GM18858 (cell line): ENCODE measurements around the gene PIGP.
"Not testable (repeated sequence)": the region's sequence is repeated elsewhere in the genome, so short reads cannot be mapped to it uniquely, and the experiment has no call there.

ENCODE experiments used
- ATAC-seq: cut with Tn5 transposase; IDR thresholded peaks from one replicate; pipeline ENCODE4 v1.9.1; 2021; ENCODE audit not compliant: unreplicated experiment

Gene PIGP

DNA sequence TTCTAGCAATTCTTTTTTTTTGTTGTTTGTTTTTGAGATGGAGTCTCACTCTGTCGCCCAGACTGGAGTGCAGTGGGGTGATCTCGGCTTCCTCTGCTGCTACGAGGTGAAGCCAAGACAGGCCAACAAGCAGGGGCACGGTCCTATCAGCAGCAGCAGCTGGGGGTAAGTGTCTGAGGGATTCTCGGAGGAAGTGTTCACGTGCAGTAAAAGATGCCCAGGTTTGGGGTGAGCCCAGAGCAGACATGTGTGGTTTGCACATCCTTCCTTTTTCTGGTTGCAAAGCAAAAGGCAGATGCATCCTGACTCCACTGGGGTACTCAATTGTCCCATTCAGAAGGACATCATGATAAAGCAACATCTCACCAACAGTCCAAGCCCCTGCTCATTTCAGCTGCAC, 27.7 kb downstream of the PIGP start:
- ATAC-seq = no peak

DNA sequence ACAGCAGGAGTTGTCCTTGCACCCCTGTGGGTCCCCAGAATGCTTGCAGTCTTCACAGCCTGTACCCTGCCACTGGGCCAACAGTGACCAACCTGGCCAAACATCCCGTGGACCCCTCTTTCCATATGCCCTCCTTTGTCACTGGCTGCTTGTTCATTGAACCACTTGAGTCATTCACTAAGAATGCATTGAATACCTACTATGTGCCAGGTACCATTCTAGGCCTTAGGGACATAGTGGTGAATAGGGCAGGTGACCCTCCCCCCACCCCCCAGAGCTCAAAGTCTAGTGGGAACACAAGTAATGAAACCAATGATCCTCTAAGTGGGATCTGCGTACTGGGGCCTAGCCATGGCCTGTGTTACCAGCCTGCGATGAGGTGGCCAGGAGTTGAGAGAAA, 28.2 kb downstream of the PIGP start:
- no peak for ATAC-seq

DNA sequence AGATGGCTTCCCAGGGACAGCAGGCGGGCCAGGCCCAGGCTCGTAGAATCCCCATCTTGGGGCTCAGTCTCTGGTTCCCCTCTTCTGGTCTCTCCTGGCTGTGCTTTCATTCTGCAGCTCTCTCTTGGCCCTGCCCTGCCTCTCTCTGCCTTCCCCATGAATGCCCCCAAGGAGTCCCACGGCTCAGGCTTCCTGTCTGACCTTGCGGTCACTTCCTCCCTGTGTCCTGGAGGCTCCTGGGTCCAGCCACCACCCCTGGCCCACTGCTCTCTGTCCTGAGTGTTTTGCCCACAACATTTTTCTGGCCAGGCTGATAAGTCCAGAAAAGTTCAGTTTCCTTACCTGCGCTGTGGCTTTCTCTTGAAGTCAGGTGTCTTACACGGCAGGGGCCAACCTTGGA, 29.1 kb downstream of the PIGP start:
- ATAC-seq = no peak

DNA sequence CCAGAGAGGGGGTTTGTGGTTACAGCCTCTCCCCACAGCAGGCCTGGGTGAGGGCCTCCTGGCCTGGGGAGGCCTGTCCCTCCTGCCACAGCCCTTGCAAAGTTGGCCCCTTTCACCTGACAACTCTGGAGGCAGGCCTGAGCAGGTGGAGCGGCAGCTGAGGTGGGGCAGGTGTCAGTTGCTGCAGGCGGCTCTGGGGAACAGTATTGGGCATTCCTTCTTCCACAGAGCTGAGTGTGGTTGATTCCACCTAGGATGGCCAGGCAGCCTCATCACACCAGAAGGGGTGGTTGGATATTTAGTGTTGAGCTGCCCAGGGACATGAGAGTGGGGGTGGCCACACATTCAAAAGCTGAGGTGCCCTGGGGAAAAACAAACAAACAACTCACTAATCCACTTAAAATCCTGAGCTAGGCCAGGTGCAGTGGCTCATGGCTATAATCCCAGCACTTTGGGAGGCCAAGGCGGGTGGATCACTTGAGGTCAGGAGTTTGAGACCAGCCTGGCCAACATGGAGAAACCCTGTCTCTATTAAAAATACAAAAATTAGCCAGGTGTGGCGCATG, 31.1 kb downstream of the PIGP start:
- ATAC-seq = no peak

DNA sequence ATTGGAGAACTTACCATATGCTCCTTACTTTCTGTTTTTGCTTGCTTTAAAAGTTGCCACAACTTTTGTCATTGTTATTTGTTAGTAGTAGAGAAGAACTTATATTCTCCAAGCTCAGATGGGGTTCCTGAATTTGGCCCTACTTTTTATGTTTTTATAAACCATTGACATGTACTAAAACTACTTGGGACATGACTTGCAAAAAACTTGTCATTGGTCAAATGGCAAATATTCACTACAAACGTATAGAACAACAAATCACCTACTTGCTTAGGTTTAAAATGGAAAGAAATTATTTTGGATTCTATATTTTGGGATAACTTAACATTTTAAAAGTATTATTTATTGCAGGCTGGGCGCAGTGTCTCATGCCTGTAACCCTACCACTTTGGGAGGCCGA, 32.7 kb downstream of the PIGP start:
- no peak for ATAC-seq

DNA sequence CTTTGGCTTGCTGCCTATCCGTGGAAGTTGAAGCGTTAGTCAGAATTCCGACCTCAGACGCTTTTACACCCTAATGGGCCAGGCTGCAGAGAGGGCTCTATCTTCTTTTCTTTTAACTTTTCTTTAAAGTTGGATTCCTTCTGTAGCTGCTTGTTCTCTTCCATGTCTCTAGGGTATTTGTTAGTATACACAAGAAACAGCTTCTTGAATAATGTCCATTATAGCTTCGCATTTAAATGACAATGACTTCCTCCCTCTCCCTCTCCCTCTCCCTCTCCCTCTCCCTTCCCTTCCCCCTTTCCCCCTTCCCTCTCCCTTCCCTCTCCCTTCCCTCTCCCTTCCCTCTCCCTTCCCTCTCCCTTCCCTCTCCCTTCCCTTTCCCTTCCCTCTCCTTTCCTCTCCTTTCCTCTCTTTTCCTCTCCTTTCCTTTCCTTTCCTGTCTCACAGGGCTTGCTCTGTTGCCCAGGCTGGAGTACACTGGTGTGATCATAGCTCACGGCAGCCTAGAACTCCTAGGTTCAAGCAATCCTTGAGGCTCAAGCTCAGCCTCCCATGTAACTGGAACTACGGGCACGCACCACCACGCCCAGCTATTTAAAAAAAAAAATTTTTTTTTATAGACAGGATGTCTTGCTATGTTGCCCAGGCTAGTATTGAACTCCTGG, 33.3 kb downstream of the PIGP start:
- ATAC-seq = no peak

DNA sequence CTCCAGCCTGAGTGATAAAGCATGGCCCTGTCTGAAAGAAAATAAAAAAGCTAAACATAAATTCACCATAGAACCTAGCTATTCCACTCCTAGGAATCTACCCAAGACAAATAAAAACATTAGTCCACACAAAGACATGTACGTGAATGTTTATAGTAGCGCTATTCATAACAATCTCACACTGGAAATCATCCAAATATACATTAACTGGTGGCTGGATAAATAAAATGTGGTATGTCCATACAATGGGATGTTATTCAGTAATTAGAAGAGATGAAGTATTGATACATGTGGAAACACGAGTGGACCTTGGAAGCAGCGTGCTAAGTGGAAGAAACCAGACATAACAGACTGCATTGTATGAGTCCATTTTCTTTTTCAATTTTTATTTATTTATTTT, 36.7 kb downstream of the PIGP start:
- ATAC-seq = no peak

DNA sequence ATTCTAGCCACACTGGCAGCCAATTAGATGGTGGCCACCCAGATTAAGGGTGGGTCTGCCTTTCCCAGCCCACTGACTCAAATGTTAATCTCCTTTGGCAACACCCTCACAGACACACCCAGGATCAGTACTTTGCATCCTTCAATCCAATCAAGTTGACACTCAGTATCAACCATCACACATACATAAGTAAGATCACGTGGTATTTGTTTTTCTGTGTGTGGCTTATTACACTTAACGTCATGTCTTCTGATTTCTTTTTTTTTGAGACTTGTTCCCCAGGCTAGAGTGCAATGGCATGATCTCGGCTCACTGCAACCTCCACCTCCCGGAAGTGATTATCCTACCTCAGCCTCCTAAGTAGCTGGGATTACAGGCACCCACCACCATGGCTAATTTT, 38.5 kb downstream of the PIGP start:
- not testable (repeated sequence) for ATAC-seq

DNA sequence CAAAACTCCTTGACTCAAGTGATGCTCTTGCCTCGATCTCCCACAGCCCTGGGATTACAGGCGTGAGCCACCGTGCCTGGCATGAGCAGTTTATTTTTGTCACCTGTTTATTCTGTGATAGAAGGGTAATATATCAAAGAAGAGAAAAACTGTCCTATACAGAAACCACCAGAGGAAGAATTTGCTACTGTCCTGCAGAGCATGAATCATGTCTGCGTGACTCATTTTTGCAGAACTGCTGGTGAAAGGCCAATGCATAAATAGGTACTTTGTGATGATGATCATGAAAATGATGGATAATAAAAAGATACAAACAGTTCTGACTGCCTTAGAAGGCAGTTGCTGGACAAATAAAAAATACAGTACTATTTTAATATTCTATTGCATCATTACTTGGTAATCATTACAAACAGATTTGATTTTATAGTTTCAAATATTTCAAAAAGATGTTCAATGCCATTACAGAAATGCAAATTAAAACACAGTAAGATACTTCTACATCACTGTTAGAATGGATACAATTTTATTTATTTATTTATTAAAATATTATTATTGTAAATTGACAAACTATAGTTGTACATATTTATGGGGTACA, 39.9 kb downstream of the PIGP start:
- ATAC-seq = no peak

DNA sequence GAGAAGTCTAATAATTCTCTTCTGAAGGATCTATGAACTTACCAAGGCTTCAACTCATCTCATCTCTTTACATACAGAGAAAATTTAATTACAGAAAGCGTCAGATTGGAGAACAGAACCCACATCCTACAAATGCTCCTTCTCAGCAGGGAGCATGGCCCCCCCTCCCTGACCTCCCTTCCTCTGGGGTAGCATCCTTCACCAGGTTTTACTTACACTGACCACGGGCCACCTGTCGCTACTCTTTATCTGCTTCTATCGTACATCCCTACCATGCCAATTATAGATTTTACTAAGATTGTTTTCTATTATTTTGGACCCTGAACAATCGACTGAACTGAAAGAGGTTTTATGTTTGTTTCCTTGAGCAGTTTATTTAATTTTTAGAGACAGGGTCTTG, 40.6 kb downstream of the PIGP start:
- no peak for ATAC-seq

DNA sequence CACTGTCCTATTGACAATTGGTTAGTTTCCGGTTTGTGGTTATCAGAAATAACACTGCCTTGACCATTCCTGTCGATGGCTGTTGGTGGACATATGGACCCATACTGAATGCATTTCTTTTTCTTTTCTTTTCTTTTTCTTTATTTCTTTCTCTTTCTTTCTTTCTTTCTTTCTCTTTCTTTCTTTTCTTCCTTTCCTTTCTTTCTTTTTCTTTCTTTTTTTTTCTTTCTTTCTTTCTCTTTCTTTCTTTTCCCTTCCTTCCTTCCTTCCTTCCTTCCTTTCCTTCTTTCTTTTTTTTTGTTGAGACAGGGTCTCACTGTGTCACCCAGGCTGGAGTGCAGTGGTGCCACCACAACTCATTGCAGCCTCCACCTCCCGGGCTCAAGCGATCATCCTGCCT, 42.0 kb downstream of the PIGP start:
- no peak for ATAC-seq

DNA sequence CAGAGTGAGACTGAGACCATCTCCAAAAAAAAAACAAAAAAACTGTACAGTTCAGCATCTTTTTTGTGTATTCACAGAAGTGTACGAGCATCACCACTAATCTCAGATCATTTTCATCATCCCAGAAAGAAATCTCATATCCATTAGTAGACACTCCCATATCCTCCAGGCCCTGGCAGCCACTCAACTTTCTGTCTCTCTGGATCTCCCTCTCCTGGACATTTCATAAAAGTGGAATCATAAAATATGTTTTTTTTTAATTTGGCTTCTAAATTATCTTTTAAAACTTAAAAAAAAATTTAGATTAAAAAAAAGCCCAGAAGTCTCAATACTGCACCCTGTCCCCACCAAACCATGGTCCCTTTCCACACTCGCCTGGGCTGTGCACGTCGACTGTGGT, 44.3 kb downstream of the PIGP start:
- ATAC-seq = no peak

DNA sequence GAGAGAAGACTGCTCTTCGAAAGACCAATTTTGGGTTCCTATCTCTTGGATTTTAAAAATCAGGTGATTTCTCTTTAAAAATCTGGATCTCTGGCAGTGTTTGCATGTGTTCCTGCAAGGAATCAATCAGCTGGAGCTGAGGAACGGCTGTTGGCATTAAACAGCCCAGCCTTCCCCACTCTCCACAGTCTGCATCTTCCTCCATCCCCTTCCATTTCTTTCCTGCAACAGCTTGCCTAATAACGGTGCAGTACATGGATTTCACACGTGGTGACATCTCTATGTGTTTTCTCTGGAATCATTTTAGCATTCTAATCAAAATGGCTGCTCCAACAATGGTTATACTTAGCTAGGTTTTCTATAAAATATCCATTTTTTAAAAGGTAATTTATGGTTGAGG, 46.4 kb downstream of the PIGP start:
- ATAC-seq = no peak

DNA sequence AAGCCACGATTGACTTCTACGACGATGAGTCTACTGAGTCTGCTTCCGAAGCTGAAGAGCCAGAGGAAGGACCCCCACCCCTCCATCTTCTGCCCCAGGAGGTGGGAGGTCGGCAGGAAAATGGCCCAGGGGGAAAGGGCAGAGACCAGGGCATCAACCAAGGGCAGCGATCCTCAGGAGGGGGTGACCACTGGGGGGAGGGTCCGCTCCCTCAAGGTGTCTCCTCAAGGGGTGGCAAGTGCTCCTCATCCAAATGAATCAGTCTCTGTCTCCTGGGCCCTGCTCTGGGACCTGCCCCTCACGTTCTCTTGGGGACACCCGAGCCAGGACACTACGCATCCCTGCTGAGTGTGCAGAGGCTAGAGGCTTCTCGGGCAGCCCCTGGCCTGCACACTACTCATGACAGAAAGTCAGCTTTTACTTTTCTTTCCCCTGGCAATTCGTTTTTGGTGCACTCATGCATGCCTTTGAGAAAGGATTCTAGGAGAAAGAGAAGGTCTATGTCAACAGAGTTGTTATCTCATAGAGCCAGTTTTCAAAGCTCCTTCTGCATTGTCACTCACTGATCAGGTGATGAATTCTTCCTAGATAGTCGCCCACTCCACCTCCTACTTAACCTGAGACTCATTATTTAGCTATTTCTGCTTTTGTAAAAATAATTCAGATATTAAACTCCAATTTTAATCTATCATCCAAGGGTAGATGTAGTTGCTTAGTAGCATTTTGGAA, 54.8 kb downstream of the PIGP start:
- ATAC-seq = no peak
